ENCODE data around the gene CTNNB1.

GRCh38 chr3:41163421-41163820 is 35.9 kb upstream of the CTNNB1 start:
- TF ChIP-seq POLR2AphosphoS5 (IDR thresholded peaks at IDR 0.05) = no peak
- TF ChIP-seq CTCF (IDR thresholded peaks at IDR 0.05) = no peak

All from breast epithelium (tissue), 3 donors.